Suprapubic skin (tissue), 4 donors: ENCODE measurements around the gene ATXN2. TPM values are rescaled to one million over a fixed set of nuclear protein-coding genes. Genes with fewer than 3 reads are reported as not detected.

Experiments used
- DNase-seq, 2 donors: peaks; one replicate each; pipeline ENCODE4 v3.0.0-alpha.2; 2019; ENCODE audit warnings: low spot score in 2 of 2
- H3K27ac ChIP-seq: fragments of 200-600 bp; sonication (generic); one replicate; pipeline ENCODE4 v1.5.1; 2019
- H3K27me3 ChIP-seq: fragments of 200-600 bp; sonication (generic); one replicate; pipeline ENCODE4 v1.5.1; 2019
- H3K36me3 ChIP-seq: fragments of 200-600 bp; sonication (generic); one replicate; pipeline ENCODE4 v1.5.1; 2019
- H3K4me1 ChIP-seq: fragments of 200-600 bp; sonication (generic); one replicate; pipeline ENCODE4 v1.5.1; 2019
- H3K4me3 ChIP-seq: fragments of 200-600 bp; sonication (generic); one replicate; pipeline ENCODE4 v1.5.1; 2019; ENCODE audit warnings: mild to moderate bottlenecking
- H3K9me3 ChIP-seq: fragments of 200-600 bp; sonication (generic); one replicate; pipeline ENCODE4 v1.5.1; 2019
- EP300 ChIP-seq: sonication (generic); formaldehyde crosslinking; IDR thresholded peaks from one replicate; pipeline ENCODE4 v1.6.1; 2017; ENCODE audit warnings: antibody characterized with exemption
- POLR2A ChIP-seq, 2 donors: fragments of 450-650 bp; IDR thresholded peaks; one replicate each; pipeline ENCODE4 v1.6.1; 2017; ENCODE audit warnings: antibody characterized with exemption in 2 of 2, mild to moderate bottlenecking in 2 of 2, moderate library complexity in 2 of 2
- POLR2AphosphoS5 ChIP-seq, 3 donors: sonication (generic); formaldehyde crosslinking; IDR thresholded peaks; one replicate each; pipeline ENCODE4 v1.6.1; 2017; ENCODE audit warnings: antibody characterized with exemption in 3 of 3
- WGBS: methylation state at CpG from one replicate; pipeline ENCODE4 v1.1.5; 2018; 5-methylcytosine and 5-hydroxymethylcytosine counted together
- total RNA-seq, 4 donors: library from RNA; depleted of rRNA; stranded (reverse); fragments of >200 nt; gene quantifications; one replicate each; pipeline ENCODE4 v1.1.0, GENCODE V29; 2016
- TF ChIP-seq, protein P1 (sequence below), 2 donors: fragments of 200-600 bp in 1 of 2; fragments of 450-650 bp in 1 of 2; sonication (generic) in 1 of 2; IDR thresholded peaks; one replicate each; pipeline ENCODE4 v1.5.1; 2016 to 2019; ENCODE audit warnings: antibody characterized with exemption in 2 of 2, mild to moderate bottlenecking in 1 of 2, moderate library complexity in 1 of 2

Gene ATXN2
- total RNA-seq, 4 donors from 2014 or later: 23.3 to 62.8 (median 35.8) TPM

DNA sequence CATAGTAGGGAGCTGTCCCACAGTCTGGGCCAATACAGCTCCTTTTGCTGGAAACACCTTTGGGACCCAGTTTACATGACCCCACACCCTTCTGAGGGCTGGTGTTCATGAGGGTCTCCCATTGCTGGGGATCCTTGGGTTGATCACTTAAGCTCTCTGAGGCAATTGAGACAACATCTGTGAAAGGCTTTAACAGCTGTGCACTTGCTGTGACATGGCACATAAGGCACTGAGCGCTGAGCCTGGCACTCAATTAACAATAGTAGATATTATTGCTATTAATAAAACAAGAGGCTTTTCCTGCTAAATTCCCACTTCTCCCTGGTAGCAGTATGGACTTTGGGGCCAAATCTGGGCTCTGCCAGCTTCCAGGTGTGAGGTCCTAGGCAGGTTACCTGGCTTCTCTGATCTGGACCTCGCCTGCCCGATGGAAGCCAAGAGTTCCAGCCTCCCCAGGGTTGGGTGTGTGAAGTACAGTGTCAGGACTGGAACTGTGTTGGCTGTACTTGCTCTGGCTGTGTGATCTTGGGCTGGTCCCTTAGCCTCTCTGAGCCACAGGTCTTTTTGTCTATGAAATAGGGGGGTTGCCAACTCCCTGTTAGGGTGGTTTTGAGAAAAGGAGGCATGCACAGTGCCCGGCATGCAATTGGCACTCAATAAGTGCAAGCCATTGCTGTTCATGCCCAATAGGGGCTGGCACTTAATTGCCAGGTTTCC is 190.3 kb downstream of the ATXN2 start:
- TF ChIP-seq POLR2AphosphoS5 (IDR thresholded peaks at IDR 0.05): no peak
- no peak for TF ChIP-seq POLR2A (IDR thresholded peaks at IDR 0.05)
- TF ChIP-seq, protein P1, sequence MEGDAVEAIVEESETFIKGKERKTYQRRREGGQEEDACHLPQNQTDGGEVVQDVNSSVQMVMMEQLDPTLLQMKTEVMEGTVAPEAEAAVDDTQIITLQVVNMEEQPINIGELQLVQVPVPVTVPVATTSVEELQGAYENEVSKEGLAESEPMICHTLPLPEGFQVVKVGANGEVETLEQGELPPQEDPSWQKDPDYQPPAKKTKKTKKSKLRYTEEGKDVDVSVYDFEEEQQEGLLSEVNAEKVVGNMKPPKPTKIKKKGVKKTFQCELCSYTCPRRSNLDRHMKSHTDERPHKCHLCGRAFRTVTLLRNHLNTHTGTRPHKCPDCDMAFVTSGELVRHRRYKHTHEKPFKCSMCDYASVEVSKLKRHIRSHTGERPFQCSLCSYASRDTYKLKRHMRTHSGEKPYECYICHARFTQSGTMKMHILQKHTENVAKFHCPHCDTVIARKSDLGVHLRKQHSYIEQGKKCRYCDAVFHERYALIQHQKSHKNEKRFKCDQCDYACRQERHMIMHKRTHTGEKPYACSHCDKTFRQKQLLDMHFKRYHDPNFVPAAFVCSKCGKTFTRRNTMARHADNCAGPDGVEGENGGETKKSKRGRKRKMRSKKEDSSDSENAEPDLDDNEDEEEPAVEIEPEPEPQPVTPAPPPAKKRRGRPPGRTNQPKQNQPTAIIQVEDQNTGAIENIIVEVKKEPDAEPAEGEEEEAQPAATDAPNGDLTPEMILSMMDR (IDR thresholded peaks at IDR 0.05): no peak
- TF ChIP-seq EP300: no peak
- H3K4me1 ChIP-seq: peaks cover 87% of the 10 kb centered on the region
- 58% methylated on average over 4 of the region's 4 CpGs for WGBS

DNA sequence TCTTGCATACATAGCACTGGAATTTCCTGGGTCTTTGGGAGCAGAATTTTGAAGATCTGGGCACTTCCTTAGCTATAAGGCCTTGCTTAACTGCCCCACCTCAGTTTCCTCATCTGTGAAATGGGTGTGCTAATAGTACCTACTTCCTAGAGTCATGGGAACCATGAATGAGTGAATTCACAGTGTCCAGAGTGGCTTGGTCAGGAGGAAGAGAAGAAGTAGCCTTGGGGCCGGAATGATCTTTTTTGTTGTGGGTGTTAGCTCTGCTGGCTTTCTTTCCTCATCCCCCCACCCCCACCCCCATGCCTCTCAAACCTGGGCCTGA is 191.0 kb downstream of the ATXN2 start:
- DNase-seq: no peak
- WGBS: 50% methylated on average over 1 of the region's 1 CpG
- no peaks in the 10 kb centered on the region for H3K36me3 ChIP-seq
- TF ChIP-seq POLR2A (IDR thresholded peaks at IDR 0.05) (no peak), POLR2AphosphoS5 (IDR thresholded peaks at IDR 0.05) (no peak), EP300 (no peak)
- TF ChIP-seq, protein P1 (IDR thresholded peaks at IDR 0.05): no peak
- H3K4me3 ChIP-seq: peak overlapping the region; percentile 75
- H3K9me3 ChIP-seq: no peaks in the 10 kb centered on the region
- H3K27me3 ChIP-seq: no peaks in the 10 kb centered on the region
- peaks cover 88% of the 10 kb centered on the region for H3K4me1 ChIP-seq
- H3K27ac ChIP-seq: no peak overlapping the region

More for the DNA sequence above, 190.3 kb downstream of the ATXN2 start:
- DNase-seq: no peak
- Histone ChIP-seq H3K27me3 (no peaks in the 10 kb centered on the region), H3K36me3 (no peaks in the 10 kb centered on the region), H3K27ac (peak overlapping the region; percentile 68), H3K9me3 (no peaks in the 10 kb centered on the region), H3K4me3 (peak overlapping the region; percentile 75)

DNA sequence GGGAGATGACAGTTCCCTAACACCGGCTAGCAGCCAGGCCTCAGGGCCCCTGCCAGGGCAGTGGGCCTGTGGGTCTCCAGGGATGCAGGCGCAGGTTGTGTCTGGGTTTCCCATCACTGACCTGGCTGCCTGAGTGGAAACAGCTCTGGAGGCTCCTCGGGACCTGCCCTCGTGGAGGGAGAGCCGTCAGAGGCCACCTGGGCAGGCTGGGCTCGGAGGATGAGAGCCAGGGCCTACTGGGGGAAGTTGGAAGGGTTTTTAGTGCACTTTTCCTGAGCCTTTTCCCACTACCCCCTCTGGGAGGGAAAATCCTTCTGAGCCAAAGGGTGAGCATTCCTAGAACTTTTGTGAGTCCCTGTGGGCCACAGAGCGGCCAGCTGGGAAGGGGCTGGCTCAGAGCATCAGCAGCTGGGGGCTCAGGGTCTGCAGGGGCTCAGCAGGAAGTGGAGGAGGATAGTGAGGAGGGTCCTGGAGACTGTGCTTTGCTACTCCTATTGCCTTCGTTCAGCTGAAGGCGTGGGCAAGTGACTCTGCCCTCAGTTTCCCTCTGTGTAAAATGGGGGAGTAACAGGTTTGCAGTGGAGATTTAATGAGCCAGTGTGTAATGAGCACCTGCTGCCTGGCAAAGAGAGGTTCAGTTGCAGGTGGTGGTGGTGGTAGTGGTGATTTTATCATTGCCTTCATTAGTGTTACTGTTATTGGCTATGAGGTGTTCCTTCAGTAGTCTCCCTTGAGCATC is 191.6 kb downstream of the ATXN2 start:
- peak overlapping the region; percentile 6 for H3K27ac ChIP-seq
- H3K4me3 ChIP-seq: peak overlapping the region; percentile 75
- DNase-seq: no peak
- no peaks in the 10 kb centered on the region for H3K27me3 ChIP-seq
- TF ChIP-seq, protein P1 (IDR thresholded peaks at IDR 0.05): no peak
- TF ChIP-seq POLR2AphosphoS5 (IDR thresholded peaks at IDR 0.05) (no peak), POLR2A (IDR thresholded peaks at IDR 0.05) (no peak), EP300 (no peak)
- H3K36me3 ChIP-seq: no peaks in the 10 kb centered on the region
- 80% methylated on average over 9 of the region's 9 CpGs for WGBS
- peaks cover 88% of the 10 kb centered on the region for H3K4me1 ChIP-seq
- H3K9me3 ChIP-seq: no peaks in the 10 kb centered on the region

DNA sequence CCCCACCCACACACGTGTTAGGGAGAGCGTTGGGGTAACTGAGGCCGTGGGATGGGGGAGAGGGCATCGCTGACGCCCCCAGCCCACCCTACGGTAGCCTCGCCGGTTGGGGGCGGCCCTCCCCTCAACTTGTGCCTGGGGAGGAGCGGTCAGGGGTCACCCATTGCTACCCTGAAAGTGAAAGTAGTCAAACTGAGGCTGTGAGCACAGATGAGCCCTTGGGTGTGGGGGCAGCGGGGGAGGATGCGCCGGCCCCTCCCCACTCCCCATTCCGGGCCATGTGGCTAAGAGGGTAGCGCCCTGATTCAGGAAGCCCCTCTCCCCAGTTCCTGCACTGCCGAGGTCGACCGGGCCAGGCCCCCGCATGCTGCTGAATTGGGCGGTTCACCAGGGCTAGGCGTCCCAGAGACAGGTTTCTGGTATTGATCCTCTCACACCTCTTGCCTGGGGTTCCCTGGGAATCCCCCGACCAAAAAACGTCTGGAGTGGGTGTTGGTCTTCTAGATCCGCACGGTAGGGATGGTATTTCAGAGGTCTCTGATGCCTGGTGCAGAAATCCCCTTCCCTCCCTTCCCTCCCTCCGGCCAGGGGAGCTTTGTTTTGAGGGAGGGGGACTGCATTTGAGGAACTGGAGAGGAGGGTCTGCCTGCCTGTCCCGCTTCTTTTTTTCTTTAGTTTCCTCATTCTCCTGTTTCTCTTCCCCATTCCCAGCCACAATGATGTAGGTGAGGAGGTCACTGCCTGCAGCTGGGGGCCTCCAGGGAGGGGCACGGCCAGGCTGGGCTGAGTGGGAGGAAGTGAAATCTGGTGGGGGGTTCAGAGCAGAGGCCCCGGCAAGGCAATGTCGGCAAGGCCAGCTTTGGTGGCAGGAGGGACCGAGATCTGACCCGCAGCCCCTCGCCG is 192.4 kb downstream of the ATXN2 start:
- Histone ChIP-seq H3K9me3 (no peaks in the 10 kb centered on the region), H3K36me3 (no peaks in the 10 kb centered on the region), H3K4me1 (peaks cover 80% of the 10 kb centered on the region), H3K27ac (peak overlapping the region; percentile 86), H3K27me3 (no peaks in the 10 kb centered on the region), H3K4me3 (peak overlapping the region; percentile 75)
- TF ChIP-seq, protein P1 (IDR thresholded peaks at IDR 0.05): no peak
- 31% methylated on average over 20 of the region's 34 CpGs for WGBS
- no peak for DNase-seq
